Right ventricle myocardium superior (tissue), 1 donor: Measurements from ENCODE around the gene BRCA1. TPM values are rescaled to one million over a fixed set of nuclear protein-coding genes. Genes with fewer than 3 reads are reported as not detected.

Experiments used
- total RNA-seq: library from RNA; stranded (reverse); fragmentation: NEBNext Ultra II Directional; extraction: Animal tissue kit (Norgen Biotek cat#: 25700); gene quantifications from one replicate; pipeline ENCODE4 v1.2.1, GENCODE V29; 2021
- donor health status: DM: no; HTN: yes; CAD: no; lungs with severe emphysema.

BRCA1 gene
- total RNA-seq, 1 donor from 2014 or later = 7.3 TPM

Other genes with a start within 250 kb of the BRCA1 start
- not detected for gene G6PC1, start 224.6 kb downstream of the BRCA1 start, total RNA-seq
- gene AARSD1, start 160.9 kb downstream of the BRCA1 start, total RNA-seq = 30.6 TPM
- gene PTGES3L, start 145.3 kb downstream of the BRCA1 start, total RNA-seq = 50.6 TPM
- 10.0 TPM for gene RUNDC1, start 144.8 kb downstream of the BRCA1 start, total RNA-seq
- 675 TPM for gene RPL27, start 126.9 kb downstream of the BRCA1 start, total RNA-seq
- 14.4 TPM for gene IFI35, start 118.6 kb downstream of the BRCA1 start, total RNA-seq
- 89.7 TPM for gene VAT1, start 103.0 kb downstream of the BRCA1 start, total RNA-seq
- gene RND2, start 100.1 kb downstream of the BRCA1 start, total RNA-seq = 0.65 TPM
- gene NBR1, start 45.9 kb upstream of the BRCA1 start, total RNA-seq = 91.1 TPM
- 3.6 TPM for gene TMEM106A, start 86.5 kb upstream of the BRCA1 start, total RNA-seq
- gene CCDC200, start 103.3 kb upstream of the BRCA1 start, total RNA-seq = not detected
- gene RNU2-1, start 108.6 kb upstream of the BRCA1 start, total RNA-seq = 9,490 TPM